ENCODE results near the gene MECP2.

DNA sequence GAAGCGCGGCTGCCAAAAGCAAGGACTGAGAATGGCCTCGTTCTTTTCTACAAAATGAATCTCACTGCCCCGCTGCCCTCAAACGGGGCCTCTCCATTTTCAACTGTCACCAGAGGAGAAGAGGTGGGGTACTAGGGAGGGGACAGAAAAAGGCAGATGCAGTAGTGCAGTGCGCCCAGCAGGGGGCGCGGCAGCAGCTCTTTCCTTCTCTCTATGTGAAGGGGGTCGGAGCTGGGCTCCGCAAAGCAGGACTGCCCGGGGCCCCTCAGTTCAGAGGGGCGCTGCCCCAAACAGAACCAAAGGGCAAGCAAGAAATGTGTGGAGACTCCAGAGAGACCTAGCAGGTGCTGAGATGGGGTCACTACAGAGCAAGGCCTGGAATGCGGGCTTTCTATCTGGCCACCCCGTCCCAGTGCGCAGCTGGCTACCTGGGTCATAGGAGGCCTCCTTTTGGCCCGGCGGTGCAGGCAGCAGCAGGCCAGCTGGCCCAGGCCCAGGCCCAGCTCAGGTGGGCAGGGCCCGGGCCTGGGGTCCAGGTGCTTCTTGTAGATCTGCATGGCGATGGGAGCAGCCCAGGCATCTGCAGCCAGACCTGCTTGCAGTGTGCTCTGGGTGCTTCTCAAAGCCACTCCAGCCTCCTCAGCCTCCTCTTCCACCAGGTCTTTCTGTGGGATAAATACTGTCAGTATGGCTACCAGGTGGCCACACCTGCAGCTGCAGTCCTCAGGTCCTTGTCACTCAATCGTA, 83.7 kb downstream of the MECP2 start:
- TF ChIP-seq, protein P1, sequence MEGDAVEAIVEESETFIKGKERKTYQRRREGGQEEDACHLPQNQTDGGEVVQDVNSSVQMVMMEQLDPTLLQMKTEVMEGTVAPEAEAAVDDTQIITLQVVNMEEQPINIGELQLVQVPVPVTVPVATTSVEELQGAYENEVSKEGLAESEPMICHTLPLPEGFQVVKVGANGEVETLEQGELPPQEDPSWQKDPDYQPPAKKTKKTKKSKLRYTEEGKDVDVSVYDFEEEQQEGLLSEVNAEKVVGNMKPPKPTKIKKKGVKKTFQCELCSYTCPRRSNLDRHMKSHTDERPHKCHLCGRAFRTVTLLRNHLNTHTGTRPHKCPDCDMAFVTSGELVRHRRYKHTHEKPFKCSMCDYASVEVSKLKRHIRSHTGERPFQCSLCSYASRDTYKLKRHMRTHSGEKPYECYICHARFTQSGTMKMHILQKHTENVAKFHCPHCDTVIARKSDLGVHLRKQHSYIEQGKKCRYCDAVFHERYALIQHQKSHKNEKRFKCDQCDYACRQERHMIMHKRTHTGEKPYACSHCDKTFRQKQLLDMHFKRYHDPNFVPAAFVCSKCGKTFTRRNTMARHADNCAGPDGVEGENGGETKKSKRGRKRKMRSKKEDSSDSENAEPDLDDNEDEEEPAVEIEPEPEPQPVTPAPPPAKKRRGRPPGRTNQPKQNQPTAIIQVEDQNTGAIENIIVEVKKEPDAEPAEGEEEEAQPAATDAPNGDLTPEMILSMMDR (IDR thresholded peaks at IDR 0.05), result peak; percentile 85
- TF ChIP-seq ZFX (IDR thresholded peaks at IDR 0.05; ENCODE audit: borderline replicate concordance), result no peak

All from 22Rv1 (cell line).